ENCODE measurements around the gene SERPINE2.

Gene SERPINE2, protein sequence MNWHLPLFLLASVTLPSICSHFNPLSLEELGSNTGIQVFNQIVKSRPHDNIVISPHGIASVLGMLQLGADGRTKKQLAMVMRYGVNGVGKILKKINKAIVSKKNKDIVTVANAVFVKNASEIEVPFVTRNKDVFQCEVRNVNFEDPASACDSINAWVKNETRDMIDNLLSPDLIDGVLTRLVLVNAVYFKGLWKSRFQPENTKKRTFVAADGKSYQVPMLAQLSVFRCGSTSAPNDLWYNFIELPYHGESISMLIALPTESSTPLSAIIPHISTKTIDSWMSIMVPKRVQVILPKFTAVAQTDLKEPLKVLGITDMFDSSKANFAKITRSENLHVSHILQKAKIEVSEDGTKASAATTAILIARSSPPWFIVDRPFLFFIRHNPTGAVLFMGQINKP

DNA sequence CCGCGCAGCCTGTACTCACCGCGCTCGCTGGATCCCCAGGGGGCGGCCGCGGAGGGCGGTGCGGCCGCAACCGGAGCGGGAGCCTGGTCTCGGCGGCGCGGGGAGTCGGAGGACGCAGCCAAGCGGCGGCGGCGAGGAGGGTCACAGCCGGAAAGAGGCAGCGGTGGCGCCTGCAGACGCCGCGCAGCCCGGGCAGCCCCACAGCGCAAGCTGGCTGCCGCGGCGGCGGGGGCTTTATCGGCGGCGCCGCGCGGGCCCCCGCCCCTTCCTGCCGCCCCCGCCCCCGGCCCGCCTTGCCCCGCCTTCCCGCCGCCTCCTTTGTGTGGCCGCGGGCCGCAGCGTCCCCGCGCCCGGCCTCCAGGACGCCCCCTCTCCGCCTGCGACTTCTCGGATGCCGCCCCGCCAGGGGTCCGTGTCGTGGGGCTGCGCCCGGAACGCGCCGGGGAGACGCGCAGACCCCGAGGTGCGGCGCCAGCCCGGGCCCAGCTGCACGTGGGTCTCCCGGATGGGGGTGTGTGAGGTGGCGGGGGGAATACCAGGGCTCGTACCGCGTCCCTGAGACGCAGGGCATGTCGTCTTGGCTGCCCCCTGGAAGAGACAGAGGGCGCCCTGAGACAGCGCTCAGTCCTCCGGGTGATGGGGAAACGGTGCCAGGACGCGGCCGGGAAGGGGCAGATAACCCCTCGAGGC is at the start of gene SERPINE2:
Gene SERPINE2, minus strand, starts transcription at position 207 of the 690 bp plus-strand sequence. CDS start 37,386 bp downstream, outside the sequence.
- FAIRE-seq (no peak), DNase-seq (ENCODE audit: low spot score) (peak; percentile 34)

DNA sequence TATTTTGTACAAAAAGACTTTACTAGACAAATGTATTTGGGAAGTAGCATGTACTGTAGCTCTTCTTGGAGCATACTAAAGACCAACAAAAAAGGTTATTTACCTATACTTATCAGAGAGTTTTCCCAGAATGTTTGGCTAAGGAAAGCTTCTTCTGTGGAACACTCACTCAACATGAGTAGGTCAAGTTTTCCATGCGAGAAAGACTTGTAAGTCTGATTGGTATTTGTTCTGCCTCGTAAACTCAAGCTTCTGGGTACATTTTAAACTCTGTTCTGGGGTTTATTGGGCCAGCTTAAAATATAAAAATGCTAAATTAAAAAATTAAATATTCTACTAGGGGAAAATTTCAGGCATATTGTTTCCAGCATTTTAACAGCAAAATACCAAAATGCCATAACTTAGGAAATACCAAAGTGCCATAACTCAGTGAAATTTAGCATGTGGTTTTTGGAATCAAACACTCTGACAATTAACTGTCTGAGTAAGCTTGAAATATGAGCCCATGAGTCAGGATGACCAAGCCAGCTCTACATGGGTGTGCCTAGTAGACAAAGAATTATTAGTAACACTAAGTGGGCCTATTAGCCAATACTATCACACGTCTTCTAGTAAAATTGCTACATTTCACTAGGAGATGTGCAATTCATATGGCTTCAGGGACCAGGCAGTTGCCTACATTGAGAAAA is 47.3 kb upstream of the SERPINE2 start:
- DNase-seq (ENCODE audit: low spot score) (peak; percentile 78), FAIRE-seq (peak; percentile 96)

DNA sequence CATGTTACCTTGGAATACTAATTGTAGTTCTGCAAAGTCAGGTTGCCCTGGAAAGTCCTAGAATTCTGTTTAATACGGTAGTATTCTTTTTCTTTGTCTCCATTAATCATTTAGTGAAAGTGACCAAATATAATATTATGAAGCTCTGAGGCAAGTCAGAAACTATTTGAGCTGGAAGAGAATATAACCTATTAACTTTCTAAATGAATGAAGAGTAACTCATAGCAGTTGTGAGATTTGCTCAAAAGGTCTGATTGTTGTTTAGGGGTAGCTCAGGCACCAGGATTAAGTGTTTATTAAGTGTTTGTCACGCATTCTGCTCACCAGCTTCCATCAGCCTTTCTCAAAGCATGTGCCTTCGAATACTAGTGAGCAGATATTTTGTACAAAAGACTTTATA is 46.7 kb upstream of the SERPINE2 start:
- FAIRE-seq: no peak

DNA sequence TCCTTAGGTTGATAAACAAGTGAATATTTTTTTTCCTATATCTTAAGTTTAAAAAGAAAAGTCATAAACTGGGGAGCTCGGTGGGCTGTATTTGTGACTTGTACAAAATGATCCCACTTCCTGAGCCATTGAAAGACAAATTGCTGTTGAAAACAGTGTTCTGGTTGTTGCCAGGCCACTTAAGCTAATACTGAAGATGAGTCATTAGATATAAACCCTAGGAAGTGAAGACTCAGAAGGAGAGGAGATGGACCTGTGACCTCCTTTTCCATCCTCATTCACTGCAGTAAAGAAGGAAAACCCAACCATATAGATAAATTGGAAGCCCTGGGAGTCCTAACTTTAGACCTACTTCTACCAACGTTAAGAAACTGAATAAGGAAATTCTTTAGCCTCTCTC is 46.2 kb upstream of the SERPINE2 start:
- DNase-seq (ENCODE audit: low spot score): peak; percentile 87

More for the DNA sequence above, 46.7 kb upstream of the SERPINE2 start:
- peak; percentile 21 for DNase-seq (ENCODE audit: low spot score)

DNA sequence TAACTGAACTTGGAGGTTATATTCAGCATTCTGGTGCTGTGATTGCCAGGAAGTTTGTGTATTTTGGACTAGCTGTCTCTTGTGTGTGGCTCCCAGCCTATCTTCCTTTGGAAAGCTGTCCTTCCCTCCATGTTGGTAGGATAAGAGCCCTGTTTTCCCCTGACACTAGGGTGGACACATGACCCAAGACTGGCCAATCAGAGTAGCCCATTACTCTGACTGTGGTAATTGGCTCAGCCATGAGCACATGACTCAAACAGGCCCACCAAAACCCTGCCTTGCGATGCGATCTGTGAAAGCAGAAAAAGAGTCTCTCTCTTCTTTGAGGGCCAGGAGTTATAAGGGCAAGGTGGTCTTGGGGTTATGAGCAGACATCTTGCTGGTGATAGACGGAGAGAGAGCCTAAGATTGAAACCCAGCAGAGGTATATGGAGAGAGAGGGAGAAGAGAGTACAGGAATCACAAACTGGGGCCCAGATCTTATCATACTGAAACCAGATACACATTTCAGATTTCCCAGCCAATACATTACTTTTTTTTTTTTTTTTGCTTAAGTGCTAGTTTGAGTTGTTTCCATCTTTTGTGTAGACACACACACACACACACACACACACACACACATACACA is 45.3 kb upstream of the SERPINE2 start:
- FAIRE-seq: no peak
- DNase-seq (ENCODE audit: low spot score): no peak

More for the DNA sequence above, 46.2 kb upstream of the SERPINE2 start:
- no peak for FAIRE-seq

DNA sequence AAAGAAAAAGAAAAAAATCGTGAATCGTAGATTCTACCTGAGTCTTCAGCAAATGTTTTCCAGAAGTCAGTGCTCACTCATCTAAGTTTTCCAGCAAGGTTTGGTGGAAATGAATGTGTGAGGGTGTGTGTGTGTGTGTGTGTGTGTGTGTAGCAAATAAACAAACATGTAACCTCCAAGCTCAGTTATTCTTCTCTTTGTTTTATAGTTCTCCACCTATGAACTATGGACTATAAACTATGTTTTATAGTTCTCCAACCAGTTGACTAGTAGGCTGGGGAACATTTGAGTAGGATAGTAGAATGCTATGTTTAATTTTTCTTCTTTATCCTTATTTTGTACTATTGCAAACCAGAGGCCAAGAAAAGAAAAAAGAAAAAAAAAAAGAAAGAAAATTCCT is 44.6 kb upstream of the SERPINE2 start:
- FAIRE-seq (no peak), DNase-seq (ENCODE audit: low spot score) (no peak)

DNA sequence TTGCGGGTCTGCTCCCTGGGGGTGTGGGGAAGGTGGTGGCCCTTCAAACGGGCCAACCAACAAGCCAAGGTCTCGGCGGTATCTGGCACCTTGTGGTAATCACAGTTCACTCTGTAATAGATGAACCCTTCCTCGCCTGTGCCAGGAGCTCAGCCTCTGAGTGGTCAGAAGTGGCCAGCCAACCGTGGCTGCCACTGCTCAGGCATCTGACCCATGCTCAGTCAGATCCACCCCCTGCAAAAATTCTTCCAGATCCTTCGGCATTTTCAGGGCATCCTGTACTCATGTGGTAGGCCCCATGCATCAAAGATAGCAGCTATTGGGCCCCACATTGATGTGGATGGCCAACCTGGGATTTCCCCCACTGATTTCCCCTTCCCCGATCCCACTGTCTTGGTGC is 39.6 kb upstream of the SERPINE2 start:
- DNase-seq (ENCODE audit: low spot score): no peak
- FAIRE-seq: peak; percentile 67

DNA sequence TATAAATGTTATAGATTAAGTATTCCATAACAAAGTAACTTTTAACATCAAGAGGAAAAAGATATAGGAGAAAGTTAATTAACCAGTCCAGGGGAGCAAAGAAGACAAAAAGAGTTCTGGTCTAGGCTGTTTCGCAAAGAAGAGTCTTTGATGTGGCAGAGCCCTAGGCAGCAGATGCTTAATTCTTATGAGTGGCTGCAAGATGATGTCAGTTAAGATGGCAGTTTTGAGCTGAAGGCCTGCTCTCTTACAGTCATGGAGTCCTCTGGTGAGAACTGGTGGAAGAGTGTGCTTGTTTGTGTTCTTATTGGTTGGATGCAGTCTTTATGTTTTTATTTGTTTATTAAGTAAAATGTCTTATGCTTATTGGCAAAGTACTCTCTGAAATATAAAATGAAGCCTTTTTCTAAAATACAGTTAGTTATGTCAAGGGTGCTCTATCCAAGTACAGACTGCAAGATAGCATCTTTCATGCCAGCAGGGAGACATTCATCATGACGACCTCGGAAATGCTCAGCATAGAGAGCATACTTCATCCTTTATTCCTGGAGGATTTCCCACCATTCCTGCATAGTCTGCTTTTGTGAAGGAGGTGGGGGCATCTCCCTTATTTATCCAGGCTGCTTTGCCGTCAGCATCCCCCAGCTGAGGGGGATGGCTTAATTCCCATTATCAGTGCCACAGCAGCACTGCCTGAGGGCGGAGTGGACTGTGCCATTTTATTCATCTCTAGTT is 38.9 kb upstream of the SERPINE2 start:
- FAIRE-seq (no peak), DNase-seq (ENCODE audit: low spot score) (no peak)

DNA sequence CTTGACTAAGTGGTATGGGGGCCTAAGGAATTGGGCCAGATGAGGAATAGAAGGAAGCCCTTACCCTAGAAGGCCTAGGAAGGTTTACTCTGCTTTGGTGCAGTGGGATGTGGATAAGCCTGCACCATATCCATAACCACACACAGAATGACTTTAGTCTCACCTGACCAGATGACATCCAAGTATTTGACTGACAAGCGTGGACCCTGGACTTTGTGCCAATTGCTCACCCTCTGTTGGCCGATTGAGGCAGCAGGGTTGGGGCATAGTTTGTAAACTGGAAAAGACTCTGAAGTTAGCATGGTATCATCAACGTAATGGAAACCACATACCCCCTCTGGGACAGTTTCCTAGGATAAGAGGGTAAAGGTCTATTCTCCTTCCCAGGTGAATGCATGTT is 36.5 kb upstream of the SERPINE2 start:
- no peak for DNase-seq (ENCODE audit: low spot score)
- no peak for FAIRE-seq

DNA sequence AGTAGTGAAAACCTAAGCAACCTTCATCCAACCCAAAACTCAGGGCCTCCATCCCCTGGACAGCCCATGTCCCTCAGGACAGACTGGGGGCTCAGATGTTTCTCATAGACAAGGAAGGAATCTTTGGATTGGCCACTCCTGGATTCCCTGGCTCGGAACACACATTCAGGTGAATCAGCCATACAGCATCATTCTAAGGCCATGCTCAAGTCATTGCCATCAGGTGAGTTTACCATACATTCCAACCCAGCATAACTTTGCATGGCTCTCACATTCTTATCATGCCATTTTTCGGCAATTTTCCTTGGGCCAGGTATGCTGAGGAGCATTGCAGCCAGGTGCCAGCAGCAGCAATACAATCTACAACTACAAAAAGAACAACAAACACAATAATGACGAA is 34.6 kb upstream of the SERPINE2 start:
- no peak for FAIRE-seq
- DNase-seq (ENCODE audit: low spot score): no peak

DNA sequence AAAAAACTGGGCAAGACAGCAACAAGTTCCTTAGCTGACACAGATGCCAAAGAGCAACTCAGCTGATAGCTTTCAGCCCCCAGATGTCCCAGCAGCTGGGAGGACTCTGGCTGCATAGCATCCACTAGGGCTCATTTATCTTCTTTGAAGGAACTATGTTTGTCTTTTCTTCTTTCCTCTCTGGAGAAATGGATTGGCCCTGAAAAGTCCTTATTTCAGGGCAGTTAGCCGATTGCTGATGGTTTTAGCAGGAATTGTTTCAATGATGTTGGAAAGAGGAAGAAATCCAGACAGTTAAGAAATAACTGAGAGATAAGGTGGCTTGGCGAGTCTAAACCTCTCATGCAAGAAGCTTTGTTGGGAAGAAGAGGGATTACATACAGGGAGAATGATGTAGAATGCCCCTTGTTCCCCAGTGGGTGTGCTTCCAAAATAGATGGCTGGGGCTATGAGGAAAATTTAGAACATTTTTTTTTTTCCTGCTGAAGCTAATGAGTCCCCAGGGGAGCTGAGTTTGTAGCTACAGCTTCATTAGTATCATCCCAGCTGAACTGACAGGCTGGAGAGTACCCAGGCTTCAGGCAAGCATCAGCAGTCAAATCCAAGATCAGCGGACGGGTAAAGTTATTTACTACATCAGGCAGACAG is 33.6 kb upstream of the SERPINE2 start:
- FAIRE-seq (no peak), DNase-seq (ENCODE audit: low spot score) (no peak)

DNA sequence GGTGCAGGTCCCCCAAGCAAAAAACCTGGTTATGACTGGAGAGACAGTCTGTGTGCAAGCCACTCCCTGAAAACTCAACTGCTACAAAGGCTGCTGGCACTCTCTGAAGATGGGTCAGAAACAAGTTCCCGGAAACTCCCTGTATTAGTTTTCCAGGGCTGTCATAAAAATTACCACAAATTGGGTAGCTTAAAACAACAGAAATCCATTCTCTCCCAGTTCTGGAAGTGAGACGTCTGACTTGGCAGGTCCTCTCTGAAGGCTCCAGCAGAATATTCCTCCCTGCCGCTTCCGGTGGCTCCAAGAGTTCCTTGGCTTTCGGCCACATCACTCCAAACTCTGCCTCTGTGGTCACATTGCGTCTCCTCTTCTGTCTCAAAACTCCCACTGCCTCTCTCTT is 30.1 kb upstream of the SERPINE2 start:
- FAIRE-seq (no peak), DNase-seq (ENCODE audit: low spot score) (no peak)

DNA sequence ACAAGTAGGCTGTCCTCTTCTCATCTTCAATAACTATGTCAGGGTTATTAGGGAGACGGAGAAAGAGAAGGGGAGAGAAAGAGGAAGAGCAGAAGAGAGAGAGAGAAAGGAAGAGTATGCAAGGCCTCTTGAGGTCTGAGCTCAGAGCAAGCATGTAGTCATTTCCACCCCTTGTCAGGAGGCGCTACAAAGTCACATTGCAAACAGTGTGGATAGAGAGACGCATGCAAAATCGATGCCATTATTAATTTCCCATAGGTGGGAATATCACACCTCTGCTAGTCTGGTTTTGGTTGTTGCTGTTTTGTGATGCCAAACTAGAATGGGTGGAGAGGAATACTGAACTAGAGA is 24.2 kb upstream of the SERPINE2 start:
- DNase-seq (ENCODE audit: low spot score): no peak

DNA sequence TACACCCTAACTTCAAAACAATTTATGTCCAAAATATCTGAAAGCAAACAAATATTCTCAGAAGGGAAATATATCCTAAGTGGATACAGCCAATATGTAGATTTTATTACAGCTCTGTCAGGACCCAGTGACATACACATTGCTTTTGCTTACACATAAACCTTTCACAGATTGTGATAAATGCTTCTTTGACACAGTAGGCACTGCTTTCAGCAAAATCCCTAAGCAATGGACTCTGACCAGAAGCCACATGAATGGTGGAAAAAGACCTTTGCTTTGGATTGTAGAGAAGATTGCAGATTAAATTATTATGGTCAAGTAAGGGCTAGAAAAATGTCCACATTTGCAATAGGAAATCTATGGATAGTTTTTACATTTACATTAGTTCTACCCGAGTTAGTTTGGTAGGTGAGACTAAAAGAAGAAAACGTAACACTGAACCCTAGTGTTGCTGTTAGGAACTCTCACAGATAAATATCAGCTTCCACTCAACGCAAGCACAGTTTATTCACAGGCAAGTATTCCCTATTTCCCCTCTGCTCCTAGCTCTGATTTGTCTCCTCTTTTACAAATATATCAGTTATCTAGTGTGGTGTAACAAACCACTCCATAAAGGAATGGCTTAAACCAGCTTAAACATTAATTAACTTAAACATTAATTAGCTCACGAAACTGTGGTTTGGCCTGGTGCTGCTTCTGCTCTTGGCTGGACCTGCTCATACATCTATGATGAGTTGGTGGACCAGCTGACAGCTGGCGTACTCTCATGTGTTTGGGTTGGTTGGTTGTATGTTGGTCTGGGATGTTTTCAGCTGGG is 23.6 kb upstream of the SERPINE2 start:
- FAIRE-seq (no peak), DNase-seq (ENCODE audit: low spot score) (no peak)

More for the DNA sequence above, 24.2 kb upstream of the SERPINE2 start:
- FAIRE-seq: no peak

DNA sequence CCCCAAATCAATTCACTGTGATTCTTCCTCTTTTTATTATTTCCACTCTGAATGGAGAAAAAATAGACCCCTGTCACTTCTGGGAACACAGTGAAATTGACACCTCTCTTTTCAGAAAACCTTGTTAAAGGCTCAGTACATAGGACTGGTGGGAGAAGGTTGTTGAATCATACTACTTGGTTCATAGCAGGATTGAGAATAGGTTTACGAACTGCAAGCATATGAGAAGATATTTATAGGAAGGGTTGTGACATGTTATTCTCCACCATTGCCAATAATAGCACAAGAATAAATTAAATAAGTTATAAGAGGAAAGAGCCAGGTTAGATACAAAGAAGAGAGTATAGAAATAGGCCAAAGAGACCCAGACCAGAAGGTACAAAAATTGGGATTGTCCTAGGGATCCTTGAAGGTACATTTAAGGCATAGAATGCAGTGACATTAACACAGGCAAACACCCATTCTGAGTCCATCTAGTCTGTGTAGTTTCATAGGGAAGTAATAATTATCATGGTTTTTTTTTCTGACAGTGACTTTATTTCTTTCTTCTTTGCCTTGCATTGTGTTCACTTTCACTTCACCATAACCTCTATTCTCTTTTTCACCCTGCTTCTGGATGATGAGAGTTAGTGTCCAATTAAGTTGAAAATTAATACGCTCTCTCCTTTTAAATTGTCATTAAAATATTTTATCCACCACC is 21.8 kb upstream of the SERPINE2 start:
- no peak for FAIRE-seq
- DNase-seq (ENCODE audit: low spot score): no peak

DNA sequence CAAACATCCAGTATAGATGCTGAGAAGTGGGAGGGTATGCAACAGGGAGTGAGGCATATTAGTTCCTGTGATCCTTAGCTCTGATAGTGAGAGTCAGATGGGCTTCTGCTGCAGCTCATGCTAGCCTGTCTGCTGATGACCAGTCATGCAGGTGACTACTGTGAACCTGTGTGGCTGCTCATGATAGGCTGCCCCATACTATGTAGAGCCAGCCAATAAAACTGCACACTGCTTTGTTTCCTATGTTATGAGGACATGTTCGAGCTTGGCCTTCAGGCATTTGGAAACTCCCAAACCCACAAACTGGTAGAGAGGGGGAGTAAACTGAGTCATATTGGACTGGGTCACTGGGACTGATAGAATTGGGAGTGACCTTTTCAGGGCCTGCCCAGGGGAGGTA is 20.1 kb upstream of the SERPINE2 start:
- FAIRE-seq: no peak
- DNase-seq (ENCODE audit: low spot score): no peak

DNA sequence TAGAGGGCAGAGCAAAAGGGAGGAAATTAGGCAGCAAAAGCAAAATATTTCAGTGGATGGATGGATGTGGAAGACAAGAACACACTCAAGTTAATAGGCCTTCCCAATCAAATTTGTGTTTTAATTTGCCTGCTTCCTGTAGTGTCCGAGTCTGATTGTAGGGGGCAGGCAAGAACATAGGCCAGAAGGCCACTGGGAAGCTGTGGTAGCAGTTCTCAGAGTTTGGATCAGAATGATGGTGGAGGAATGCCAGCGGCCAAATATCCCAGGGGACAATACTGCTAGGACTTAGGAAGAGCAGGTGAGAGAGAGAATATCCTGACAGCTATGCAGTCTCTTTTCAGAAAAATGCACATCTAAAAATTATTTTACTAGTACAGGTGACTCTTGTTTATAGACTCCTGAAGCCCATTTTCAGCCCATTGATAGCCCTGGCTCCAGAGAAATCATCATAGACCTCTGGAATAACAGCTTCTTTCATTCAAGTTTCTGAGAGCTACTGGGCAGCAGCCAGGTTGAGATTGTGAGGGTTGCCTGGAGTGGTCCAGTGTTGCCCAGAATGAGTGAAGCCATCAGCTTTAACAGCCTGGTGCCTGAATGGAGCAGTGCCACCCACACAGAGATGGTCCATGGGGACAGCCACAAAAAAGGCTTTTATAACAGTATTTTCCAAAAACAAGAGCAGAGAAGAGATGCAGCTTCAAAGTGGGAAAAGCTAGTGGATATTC is 19.1 kb upstream of the SERPINE2 start:
- DNase-seq (ENCODE audit: low spot score): no peak
- no peak for FAIRE-seq

DNA sequence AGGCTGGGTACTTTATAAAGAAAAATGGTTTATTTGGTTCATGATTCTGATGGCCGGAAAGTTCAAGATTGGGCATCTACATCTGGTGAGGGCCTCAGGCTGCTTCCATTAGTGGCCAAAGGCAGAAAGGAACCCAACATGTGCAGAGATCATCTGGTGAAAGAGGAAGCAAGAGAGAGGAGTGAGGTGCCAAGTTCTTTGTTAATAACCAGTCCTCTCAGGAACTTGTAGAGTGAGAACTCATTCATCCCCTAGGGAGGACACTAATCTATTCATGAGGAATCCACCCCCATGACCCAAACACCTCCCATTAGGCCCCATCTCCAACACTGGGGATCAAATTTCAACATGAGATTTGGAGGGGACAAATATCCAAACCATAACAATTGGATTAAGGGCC is 17.8 kb upstream of the SERPINE2 start:
- DNase-seq (ENCODE audit: low spot score) (no peak), FAIRE-seq (no peak)
